HCT116 (cell line): ENCODE data around the gene PCDHGA7. TPM values are rescaled to one million over a fixed set of nuclear protein-coding genes. Genes with fewer than 3 reads are reported as not detected.
"Not testable (repeated sequence)": the region's sequence is repeated elsewhere in the genome, so short reads cannot be mapped to it uniquely, and the experiment has no call there.

Experiments
- ATAC-seq: fragments of 200-7000 bp; cut with Tn5 transposase; 2 replicates; pipeline ENCODE4 v1.9.1; 2020; ENCODE audit warnings: mild to moderate bottlenecking, moderate library complexity
- BruUV-seq: library from RNA; stranded (reverse); fragments of 400-500 nt; replicated peaks from 2 replicates; lab custom pipeline; 2021; lab: Mats Ljungman, UMichigan
- CTCF ChIA-PET: fragments of 300-600 bp; sonication (Branson Sonifier 250); formaldehyde crosslinking; loops from one replicate; lab custom pipeline; 2021; ENCODE audit warnings: antibody characterized with exemption; lab: Charles Lee
- POLR2A ChIA-PET: fragments of 300-600, 350-600 bp; sonication (Branson Sonifier 250); formaldehyde crosslinking; loops from one replicate; lab custom pipeline; 2021; ENCODE audit warnings: antibody characterized with exemption; lab: Charles Lee
- RAD21 ChIA-PET, 2 experiments: fragments of 300-600 bp; sonication (Branson Sonifier 250); formaldehyde crosslinking; loops; one replicate each; lab custom pipeline; 2023; ENCODE audit warnings: low total read pairs in 2 of 2; ENCODE audit not compliant: uncharacterized antibody in 2 of 2, unreplicated experiment in 2 of 2, low non-redundant PET in 1 of 2; lab: Charles Lee
- DNase-seq: peaks from one replicate; pipeline ENCODE4 v3.0.0-alpha.2; 2010; ENCODE audit warnings: low read depth, low spot score
- H2AFZ ChIP-seq: fragments of 200-600 bp; shearing (Covaris generic), sonication (generic); 2 replicates; pipeline ENCODE4 v1.6.1; 2017; ENCODE audit warnings: low read depth, mixed run types, mixed read lengths, antibody characterized with exemption, low read length; ENCODE audit not compliant: poor library complexity, severe bottlenecking
- H3K27ac ChIP-seq: 2 replicates; pipeline ENCODE4 v1.5.1; 2012; ENCODE audit warnings: low read depth, low read length
- H3K27me3 ChIP-seq: fragments of 200-600 bp; sonication (generic); 2 replicates; pipeline ENCODE4 v1.6.1; 2016; ENCODE audit warnings: mixed run types, low read length, mixed read lengths; ENCODE audit not compliant: insufficient read depth
- H3K36me3 ChIP-seq, 2 experiments: fragments of 200-500 bp in 1 of 2; fragments of 200-600 bp in 1 of 2; sonication (Bioruptor generic) in 1 of 2; sonication (generic) in 1 of 2; 2 replicates each; pipeline versions ENCODE4 v1.5.1 to v1.6.1; 2014 to 2016; ENCODE audit warnings: low read length in 2 of 2, inconsistent platforms in 1 of 2, mixed read lengths in 1 of 2, mixed run types in 1 of 2; ENCODE audit not compliant: insufficient read depth in 2 of 2, control insufficient read depth in 1 of 2
- H3K4me1 ChIP-seq, 2 experiments: fragments of 200-600 bp in 1 of 2; sonication (generic) in 1 of 2; 2 replicates each; pipeline versions ENCODE4 v1.5.1 to v1.6.1; 2012 to 2017; ENCODE audit warnings: low read length in 2 of 2, inconsistent platforms in 1 of 2, mild to moderate bottlenecking in 1 of 2, mixed read lengths in 1 of 2, mixed run types in 1 of 2, moderate library complexity in 1 of 2; ENCODE audit not compliant: insufficient read depth in 2 of 2, control insufficient read depth in 1 of 2
- H3K4me2 ChIP-seq: fragments of 200-600 bp; sonication (generic); 2 replicates; pipeline ENCODE4 v1.6.1; 2017; ENCODE audit warnings: mixed run types, low read length, mixed read lengths
- H3K4me3 ChIP-seq, 2 experiments: fragments of 200-600 bp in 1 of 2; sonication (generic) in 1 of 2; replicated peaks in 1 of 2; 2 replicates each; pipeline ENCODE4 v1.5.1; 2011 to 2016; ENCODE audit warnings: low read length in 2 of 2, control low read depth in 1 of 2, low read depth in 1 of 2, mild to moderate bottlenecking in 1 of 2, mixed read lengths in 1 of 2, mixed run types in 1 of 2
- H3K79me2 ChIP-seq: fragments of 200-600 bp; sonication (generic); 2 replicates; pipeline ENCODE4 v1.6.1; 2017; ENCODE audit warnings: mild to moderate bottlenecking, mixed run types, low read length, moderate library complexity, mixed read lengths; ENCODE audit not compliant: insufficient read depth
- H3K9ac ChIP-seq: fragments of 200-600 bp; sonication (generic); 2 replicates; pipeline ENCODE4 v1.6.1; 2016; ENCODE audit warnings: low read length, mixed read lengths
- H3K9me2 ChIP-seq: fragments of 200-600 bp; sonication (generic), shearing (Covaris generic); 2 replicates; pipeline ENCODE4 v1.6.1; 2017; ENCODE audit warnings: mixed run types, mild to moderate bottlenecking, moderate library complexity; ENCODE audit not compliant: insufficient read depth
- H3K9me3 ChIP-seq, 2 experiments: fragments of 200-500 bp in 1 of 2; fragments of 200-600 bp in 1 of 2; sonication (Bioruptor generic) in 1 of 2; sonication (generic) in 1 of 2; 2 replicates each; pipeline ENCODE4 v1.6.1; 2014 to 2017; ENCODE audit warnings: low read length in 2 of 2, mixed read lengths in 2 of 2, inconsistent platforms in 1 of 2, low read depth in 1 of 2, mild to moderate bottlenecking in 1 of 2, mixed run types in 1 of 2, moderate library complexity in 1 of 2; ENCODE audit not compliant: control insufficient read depth in 1 of 2, insufficient read depth in 1 of 2
- H4K20me1 ChIP-seq: fragments of 200-600 bp; sonication (generic), shearing (Covaris generic); 2 replicates; pipeline ENCODE4 v1.6.1; 2017; ENCODE audit warnings: mixed run types, mild to moderate bottlenecking, moderate library complexity; ENCODE audit not compliant: insufficient read depth
- CBX3 ChIP-seq: IDR thresholded peaks from 2 replicates; pipeline ENCODE4 v1.6.1; 2012; ENCODE audit warnings: low read depth
- EZH2 ChIP-seq: fragments of 200-600 bp; sonication (generic); IDR thresholded peaks from 2 replicates; pipeline ENCODE4 v1.6.1; 2017; ENCODE audit warnings: antibody characterized with exemption, mixed run types
- JUND ChIP-seq: IDR thresholded peaks from 2 replicates; pipeline ENCODE4 v1.6.1; 2012
- RAD21 ChIP-seq: IDR thresholded peaks from 2 replicates; pipeline ENCODE4 v1.6.1; 2012; ENCODE audit warnings: low read depth, mild to moderate bottlenecking
- SP1 ChIP-seq: IDR thresholded peaks from 2 replicates; pipeline ENCODE4 v1.6.1; 2012; ENCODE audit warnings: low read depth
- YY1 ChIP-seq: IDR thresholded peaks from 2 replicates; pipeline ENCODE4 v1.6.1; 2011; ENCODE audit warnings: low read length, low read depth, moderate library complexity, mild to moderate bottlenecking; ENCODE audit not compliant: insufficient replicate concordance; ENCODE audit errors: extremely low read depth
- intact Hi-C: fragments of 100-400 bp; cut with micrococcal nuclease; formaldehyde crosslinking; loops from 2 replicates; pipeline ENCODE4 v1.10.0; 2022
- total RNA-seq: library from RNA; stranded (reverse); gene quantifications from one replicate; pipeline ENCODE4 v1.2.1, GENCODE V29; 2021; ENCODE audit not compliant: unreplicated experiment
- TF ChIP-seq, protein P1 (sequence below): IDR thresholded peaks from 2 replicates; pipeline ENCODE4 v1.6.1; 2012; ENCODE audit warnings: low read depth

Gene PCDHGA7
- total RNA-seq, 1 experiment from 2014 or later: not detected

DNA sequence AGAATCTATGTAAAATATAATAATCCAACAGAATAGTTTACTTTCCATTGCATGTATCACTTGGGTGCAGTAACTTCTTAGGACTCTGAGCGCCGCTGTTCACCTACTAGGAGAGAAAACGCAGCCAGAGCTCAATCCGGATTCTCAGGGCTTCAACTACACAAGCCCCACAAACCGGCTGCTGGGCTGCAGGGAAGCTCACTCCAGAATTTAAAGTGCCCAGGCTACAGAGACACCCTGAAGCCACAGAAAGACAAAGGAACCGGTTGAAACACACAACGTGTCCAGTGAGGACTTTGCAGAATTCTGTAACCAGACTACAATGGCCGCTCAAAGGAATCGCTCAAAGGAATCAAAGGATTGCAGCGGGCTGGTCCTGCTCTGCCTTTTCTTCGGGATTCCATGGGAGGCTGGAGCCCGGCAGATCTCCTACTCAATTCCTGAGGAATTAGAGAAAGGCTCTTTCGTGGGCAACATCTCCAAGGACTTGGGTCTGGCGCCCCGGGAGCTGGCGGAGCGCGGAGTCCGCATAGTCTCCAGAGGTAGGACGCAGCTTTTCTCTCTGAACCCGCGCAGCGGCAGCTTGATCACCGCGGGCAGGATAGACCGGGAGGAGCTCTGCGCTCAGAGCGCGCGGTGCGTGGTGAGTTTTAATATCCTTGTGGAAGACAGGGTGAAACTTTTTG, 30.5 kb downstream of the PCDHGA7 start, which contains the start of gene PCDHGA10 (continued):
- TF ChIP-seq, protein P1, sequence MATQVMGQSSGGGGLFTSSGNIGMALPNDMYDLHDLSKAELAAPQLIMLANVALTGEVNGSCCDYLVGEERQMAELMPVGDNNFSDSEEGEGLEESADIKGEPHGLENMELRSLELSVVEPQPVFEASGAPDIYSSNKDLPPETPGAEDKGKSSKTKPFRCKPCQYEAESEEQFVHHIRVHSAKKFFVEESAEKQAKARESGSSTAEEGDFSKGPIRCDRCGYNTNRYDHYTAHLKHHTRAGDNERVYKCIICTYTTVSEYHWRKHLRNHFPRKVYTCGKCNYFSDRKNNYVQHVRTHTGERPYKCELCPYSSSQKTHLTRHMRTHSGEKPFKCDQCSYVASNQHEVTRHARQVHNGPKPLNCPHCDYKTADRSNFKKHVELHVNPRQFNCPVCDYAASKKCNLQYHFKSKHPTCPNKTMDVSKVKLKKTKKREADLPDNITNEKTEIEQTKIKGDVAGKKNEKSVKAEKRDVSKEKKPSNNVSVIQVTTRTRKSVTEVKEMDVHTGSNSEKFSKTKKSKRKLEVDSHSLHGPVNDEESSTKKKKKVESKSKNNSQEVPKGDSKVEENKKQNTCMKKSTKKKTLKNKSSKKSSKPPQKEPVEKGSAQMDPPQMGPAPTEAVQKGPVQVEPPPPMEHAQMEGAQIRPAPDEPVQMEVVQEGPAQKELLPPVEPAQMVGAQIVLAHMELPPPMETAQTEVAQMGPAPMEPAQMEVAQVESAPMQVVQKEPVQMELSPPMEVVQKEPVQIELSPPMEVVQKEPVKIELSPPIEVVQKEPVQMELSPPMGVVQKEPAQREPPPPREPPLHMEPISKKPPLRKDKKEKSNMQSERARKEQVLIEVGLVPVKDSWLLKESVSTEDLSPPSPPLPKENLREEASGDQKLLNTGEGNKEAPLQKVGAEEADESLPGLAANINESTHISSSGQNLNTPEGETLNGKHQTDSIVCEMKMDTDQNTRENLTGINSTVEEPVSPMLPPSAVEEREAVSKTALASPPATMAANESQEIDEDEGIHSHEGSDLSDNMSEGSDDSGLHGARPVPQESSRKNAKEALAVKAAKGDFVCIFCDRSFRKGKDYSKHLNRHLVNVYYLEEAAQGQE: no peak
- no peak for TF ChIP-seq CBX3

DNA sequence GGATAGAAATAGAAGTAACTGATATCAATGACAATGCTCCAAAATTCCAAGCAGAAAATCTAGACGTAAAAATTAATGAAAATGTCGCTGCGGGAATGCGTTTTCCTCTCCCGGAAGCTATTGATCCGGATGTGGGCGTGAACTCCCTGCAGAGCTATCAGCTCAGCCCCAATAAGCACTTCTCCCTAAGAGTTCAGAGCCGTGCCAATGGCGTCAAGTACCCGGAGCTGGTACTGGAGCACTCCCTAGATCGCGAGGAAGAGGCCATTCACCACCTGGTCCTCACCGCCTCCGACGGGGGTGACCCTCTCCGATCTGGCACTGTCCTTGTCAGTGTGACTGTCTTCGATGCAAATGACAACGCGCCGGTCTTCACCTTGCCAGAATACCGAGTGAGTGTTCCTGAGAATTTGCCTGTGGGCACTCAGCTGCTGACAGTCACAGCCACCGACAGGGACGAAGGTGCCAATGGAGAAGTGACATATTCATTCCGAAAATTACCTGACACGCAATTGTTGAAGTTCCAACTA, 31.1 kb downstream of the PCDHGA7 start:
- ChIA-PET POLR2A (interaction anchor here (1.3 to 2.0 kb wide), 4 partner anchors 93 to 150 kb away, joined by 3 to 9 read pairs (median 4); partner anchors contain the start of gene TAF7), RAD21 (interaction anchor here (1.1 to 2.1 kb wide), 6 partner anchors 108 to 150 kb away, joined by 5 to 17 read pairs (median 7); no protein-coding TSS in a partner anchor), CTCF (interaction anchor here (0.7 to 3.4 kb wide), 18 partner anchors 25 to 224 kb away, joined by 3 to 73 read pairs (median 6); partner anchors contain the start of genes PCDHB14, PCDHGB2, PCDHGC4 and RELL2)
- DNase-seq (peak; percentile 7), ATAC-seq (peak; percentile 65)
- Histone ChIP-seq H3K9me3 (peaks cover 0 to 3% of the 10 kb centered on the region in 2 experiments; a peak in 1 of 4 replicates), H3K27me3 (no peaks in the 10 kb centered on the region), H3K9me2 (no peaks in the 10 kb centered on the region), H3K9ac (peak overlapping the region; percentile 60), H3K4me2 (peak overlapping the region; percentile 74), H3K36me3 (no peaks in the 10 kb centered on the region), H3K27ac (no peak overlapping the region), H4K20me1 (no peaks in the 10 kb centered on the region), H3K4me3 (peak overlapping the region; percentile 46 to 61), H3K4me1 (peaks cover 2 to 5% of the 10 kb centered on the region in 2 experiments; a peak in 1 of 4 replicates), H2AFZ (peak overlapping the region; percentile 76), H3K79me2 (no peaks in the 10 kb centered on the region)
- intact Hi-C loops: loop anchor here (1.0 to 2.0 kb wide), 2 partner anchors 99 to 151 kb away; no protein-coding TSS in a partner anchor
- no peak for TF ChIP-seq SP1
- TF ChIP-seq JUND: no peak
- TF ChIP-seq RAD21: 0 out of 2 replicates have a peak, but pooled peaks have one; percentile 1
- TF ChIP-seq EZH2: no peak
- TF ChIP-seq YY1: no peak
- TF ChIP-seq CBX3: no peak
- no TSS peak for BruUV-seq

DNA sequence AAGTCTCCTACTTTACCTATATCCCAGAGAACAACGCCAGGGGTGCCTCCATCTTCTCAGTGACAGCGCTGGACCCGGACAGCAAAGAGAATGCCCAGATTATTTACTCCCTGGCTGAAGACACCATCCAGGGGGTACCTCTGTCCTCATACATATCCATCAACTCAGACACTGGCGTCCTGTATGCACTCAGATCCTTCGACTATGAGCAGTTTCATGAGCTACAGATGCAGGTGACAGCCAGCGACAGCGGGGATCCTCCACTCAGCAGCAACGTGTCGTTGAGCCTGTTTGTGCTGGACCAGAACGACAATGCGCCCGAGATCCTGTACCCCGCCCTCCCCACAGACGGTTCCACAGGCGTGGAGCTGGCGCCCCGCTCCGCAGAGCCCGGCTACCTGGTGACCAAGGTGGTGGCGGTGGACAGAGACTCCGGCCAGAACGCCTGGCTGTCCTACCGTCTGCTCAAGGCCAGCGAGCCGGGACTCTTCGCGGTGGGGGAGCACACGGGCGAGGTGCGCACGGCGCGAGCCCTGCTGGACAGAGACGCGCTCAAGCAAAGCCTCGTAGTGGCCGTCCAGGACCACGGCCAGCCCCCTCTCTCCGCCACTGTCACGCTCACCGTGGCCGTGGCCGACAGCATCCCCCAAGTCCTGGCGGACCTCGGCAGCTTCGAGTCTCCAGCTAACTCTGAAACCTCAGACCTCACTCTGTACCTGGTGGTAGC, 32.2 kb downstream of the PCDHGA7 start:
- H3K27me3 ChIP-seq, H3K4me2 ChIP-seq, H3K9ac ChIP-seq, ATAC-seq, H3K9me2 ChIP-seq, H2AFZ ChIP-seq, POLR2A ChIA-PET, RAD21 ChIA-PET, DNase-seq, H3K36me3 ChIP-seq, BruUV-seq, H3K4me1 ChIP-seq, intact Hi-C loops, H3K4me3 ChIP-seq, H3K27ac ChIP-seq, H4K20me1 ChIP-seq, H3K79me2 ChIP-seq: not testable (repeated sequence)
- H3K9me3 ChIP-seq: peaks cover 0 to 10% of the 10 kb centered on the region in 2 experiments; a peak in 1 of 4 replicates
- CTCF ChIA-PET: interaction anchor here (2.7 to 3.4 kb wide), 2 partner anchors 143 to 149 kb away, joined by 69 to 73 read pairs; no protein-coding TSS in a partner anchor
